Liver (tissue), 9 donors: ENCODE data around the gene OSTF1. TPM values are rescaled to one million over a fixed set of nuclear protein-coding genes. Genes with fewer than 3 reads are reported as not detected.

Experiments used
- DNase-seq: peaks from one replicate; pipeline ENCODE4 v3.0.0-alpha.2; 2017; ENCODE audit warnings: low spot score
- H3K27ac ChIP-seq, 2 donors: one replicate each; pipeline ENCODE4 v1.7.0; 2013; ENCODE audit warnings: inconsistent platforms in 2 of 2, low read length in 2 of 2, control low read depth in 1 of 2, low read depth in 1 of 2, mild to moderate bottlenecking in 1 of 2
- H3K27me3 ChIP-seq, 4 donors: one replicate each; pipeline versions ENCODE4 v1.6.1 to v1.7.0; 2013; ENCODE audit warnings: low read length in 3 of 4, inconsistent platforms in 1 of 4, mild to moderate bottlenecking in 1 of 4, moderate library complexity in 1 of 4; ENCODE audit not compliant: control insufficient read depth in 4 of 4, insufficient read depth in 4 of 4
- H3K36me3 ChIP-seq, 4 donors: one replicate each; pipeline versions ENCODE4 v1.6.1 to v1.7.0; 2013; ENCODE audit warnings: low read length in 3 of 4, mild to moderate bottlenecking in 3 of 4, low read depth in 1 of 4, moderate library complexity in 1 of 4; ENCODE audit not compliant: control insufficient read depth in 4 of 4, insufficient read depth in 3 of 4
- H3K4me1 ChIP-seq, 4 donors: one replicate each; pipeline versions ENCODE4 v1.6.1 to v1.7.0; 2013; ENCODE audit warnings: low read length in 3 of 4, mild to moderate bottlenecking in 3 of 4, moderate library complexity in 1 of 4; ENCODE audit not compliant: control insufficient read depth in 4 of 4, insufficient read depth in 4 of 4
- H3K4me3 ChIP-seq, 3 donors: one replicate each; pipeline versions ENCODE4 v1.6.1 to v1.7.0; 2013; ENCODE audit warnings: low read length in 3 of 3, control low read depth in 1 of 3, low read depth in 1 of 3, mild to moderate bottlenecking in 1 of 3
- H3K9ac ChIP-seq, 2 donors: one replicate each; pipeline ENCODE4 v1.7.0; 2013; ENCODE audit warnings: low read length in 2 of 2, mild to moderate bottlenecking in 2 of 2, moderate library complexity in 2 of 2, control low read depth in 1 of 2, low read depth in 1 of 2
- H3K9me3 ChIP-seq, 4 donors: one replicate each; pipeline versions ENCODE4 v1.6.1 to v1.7.0; 2013; ENCODE audit warnings: low read length in 3 of 4; ENCODE audit not compliant: control insufficient read depth in 4 of 4
- ATF3 ChIP-seq: IDR thresholded peaks from 2 replicates; pipeline ENCODE4 v1.6.1; 2016; ENCODE audit warnings: antibody characterized with exemption
- CTCF ChIP-seq: fragments of 150-350 bp; IDR thresholded peaks from 2 replicates; pipeline ENCODE4 v1.5.1; 2017; ENCODE audit warnings: improper control_type of control experiment, low read depth, low read length; ENCODE audit not compliant: missing input control
- EGR1 ChIP-seq, 2 donors: IDR thresholded peaks; 2 replicates each; pipeline ENCODE4 v1.6.1; 2016 to 2018; ENCODE audit warnings: antibody characterized with exemption in 2 of 2, low read depth in 2 of 2
- FOXA1 ChIP-seq: IDR thresholded peaks from 2 replicates; pipeline ENCODE4 v1.6.1; 2016; ENCODE audit warnings: antibody characterized with exemption
- FOXA2 ChIP-seq: IDR thresholded peaks from 2 replicates; pipeline ENCODE4 v1.6.1; 2016; ENCODE audit warnings: antibody characterized with exemption
- GABPA ChIP-seq, 2 donors: IDR thresholded peaks in 1 of 2; conservative IDR thresholded peaks in 1 of 2; 2 replicates each; pipeline ENCODE4 v1.6.1; 2016; ENCODE audit warnings: antibody characterized with exemption in 2 of 2, mild to moderate bottlenecking in 1 of 2, moderate library complexity in 1 of 2
- HNF4A ChIP-seq, 2 donors: conservative IDR thresholded peaks; 2 replicates each; pipeline ENCODE4 v1.6.1; 2016; ENCODE audit warnings: antibody characterized with exemption in 2 of 2, mild to moderate bottlenecking in 2 of 2
- HNF4G ChIP-seq: IDR thresholded peaks from 2 replicates; pipeline ENCODE4 v1.6.1; 2016; ENCODE audit warnings: antibody characterized with exemption
- JUND ChIP-seq, 2 donors: IDR thresholded peaks; 2 replicates each; pipeline ENCODE4 v1.6.1; 2016; ENCODE audit warnings: antibody characterized with exemption in 2 of 2
- MAX ChIP-seq: IDR thresholded peaks from 2 replicates; pipeline ENCODE4 v1.6.1; 2016; ENCODE audit warnings: antibody characterized with exemption
- NR2F2 ChIP-seq: IDR thresholded peaks from 2 replicates; pipeline ENCODE4 v1.6.1; 2016; ENCODE audit warnings: antibody characterized with exemption
- RAD21 ChIP-seq, 2 donors: IDR thresholded peaks; 2 replicates each; pipeline ENCODE4 v1.6.1; 2016; ENCODE audit warnings: antibody characterized with exemption in 2 of 2, mild to moderate bottlenecking in 2 of 2
- REST ChIP-seq: IDR thresholded peaks from 2 replicates; pipeline ENCODE4 v1.6.1; 2016; ENCODE audit warnings: antibody characterized with exemption, mild to moderate bottlenecking
- RXRA ChIP-seq, 2 donors: IDR thresholded peaks; 2 replicates each; pipeline ENCODE4 v1.6.1; 2017 to 2018; ENCODE audit warnings: antibody characterized with exemption in 2 of 2, mild to moderate bottlenecking in 1 of 2
- SP1 ChIP-seq: IDR thresholded peaks from 2 replicates; pipeline ENCODE4 v1.6.1; 2018; ENCODE audit warnings: antibody characterized with exemption, mild to moderate bottlenecking
- TAF1 ChIP-seq: conservative IDR thresholded peaks from 2 replicates; pipeline ENCODE4 v1.6.1; 2016; ENCODE audit warnings: antibody characterized with exemption, mild to moderate bottlenecking
- YY1 ChIP-seq: IDR thresholded peaks from 2 replicates; pipeline ENCODE4 v1.6.1; 2016; ENCODE audit warnings: antibody characterized with exemption, mild to moderate bottlenecking
- ZBTB33 ChIP-seq: IDR thresholded peaks from 2 replicates; pipeline ENCODE4 v1.6.1; 2016; ENCODE audit warnings: antibody characterized with exemption
- WGBS: extraction: QIAGEN DNeasy Blood & Tissue Kit; methylation state at CpG from one replicate; pipeline ENCODE4 v1.1.7; 2013; 5-methylcytosine and 5-hydroxymethylcytosine counted together
- polyA plus RNA-seq, 2 donors: library from polyadenylated mRNA; stranded (reverse) in 1 of 2; unstranded in 1 of 2; fragments of 200-250 nt in 1 of 2; fragments of >200 nt in 1 of 2; fragmentation: Nextera tagmentation in 1 of 2; extraction: Ambion mirVana in 1 of 2; gene quantifications; one replicate each; pipeline versions ENCODE4 v1.2.1 to v1.2.3, GENCODE V29; 2013 to 2015
- total RNA-seq, 2 donors: library from RNA; depleted of rRNA; stranded (reverse); fragments of >200 nt; gene quantifications; one replicate each; pipeline ENCODE4 v1.2.3, GENCODE V29; 2014
- donor health status: healthy.
- donor health status: healthy.
- donor health status: healthy.
- donor health status: healthy.
- donor health status: healthy.

The OSTF1 gene
- total and polyA plus RNA-seq, 4 donors, result 19.8 to 29.7 (median 26.9) TPM

- Histone ChIP-seq H3K27me3 (no peaks in the 10 kb centered on the region), H3K4me1 (no peaks in the 10 kb centered on the region), H3K27ac (no peak overlapping the region), H3K4me3 (no peak overlapping the region), H3K9me3 (no peaks in the 10 kb centered on the region), H3K36me3 (no peaks in the 10 kb centered on the region), H3K9ac (no peak overlapping the region)
- no peak for DNase-seq
- TF ChIP-seq RXRA (IDR thresholded peaks at IDR 0.05), result no peak
- TF ChIP-seq FOXA2, result no peak
- TF ChIP-seq YY1, result no peak
- no peak for TF ChIP-seq JUND (IDR thresholded peaks at IDR 0.05)
- TF ChIP-seq HNF4G, result no peak
- TF ChIP-seq RAD21 (IDR thresholded peaks at IDR 0.05), result no peak
- no peak for TF ChIP-seq EGR1 (IDR thresholded peaks at IDR 0.05; ENCODE audit: low read depth in 2 of 2)
- TF ChIP-seq REST, result no peak
- 89% methylated on average over 1 of the region's 1 CpG for WGBS
Measured at GRCh38 chr9:75053869-75054268, 34.4 kb upstream of the OSTF1 start.

GRCh38 chr9:75054368-75055001, 33.8 kb upstream of the OSTF1 start:
- WGBS, result 77% methylated on average over 5 of the region's 5 CpGs
- DNase-seq, result no peak
- H3K4me3 ChIP-seq, result no peak overlapping the region

GRCh38 chr9:75061169-75061568, 27.1 kb upstream of the OSTF1 start:
- WGBS, result 94% methylated on average over 2 of the region's 2 CpGs
- peaks cover 0 to 41% (median 18%) of the 10 kb centered on the region in 4 donors for H3K36me3 ChIP-seq
- H3K4me1 ChIP-seq, result no peaks in the 10 kb centered on the region
- H3K9me3 ChIP-seq, result no peaks in the 10 kb centered on the region
- TF ChIP-seq SP1 (no peak), MAX (no peak), TAF1 (no peak), HNF4A (conservative IDR thresholded peaks at IDR 0.05) (no peak), NR2F2 (no peak), CTCF (no peak), FOXA1 (no peak), RAD21 (IDR thresholded peaks at IDR 0.05) (no peak), GABPA (IDR thresholded peaks at IDR 0.05 in 1 of 2, conservative IDR thresholded peaks at IDR 0.05 in 1 of 2) (no peak), ATF3 (no peak), FOXA2 (no peak)
- H3K4me3 ChIP-seq, result no peak overlapping the region
- H3K27me3 ChIP-seq, result no peaks in the 10 kb centered on the region
- no peak for DNase-seq
- H3K9ac ChIP-seq, result no peak overlapping the region
- H3K27ac ChIP-seq, result no peak overlapping the region

More at GRCh38 chr9:75054368-75055001, 33.8 kb upstream of the OSTF1 start:
- Histone ChIP-seq H3K9me3 (no peaks in the 10 kb centered on the region), H3K36me3 (no peaks in the 10 kb centered on the region), H3K9ac (no peak overlapping the region), H3K27ac (no peak overlapping the region), H3K4me1 (no peaks in the 10 kb centered on the region), H3K27me3 (no peaks in the 10 kb centered on the region)
- TF ChIP-seq RXRA (IDR thresholded peaks at IDR 0.05), result no peak
- TF ChIP-seq ZBTB33, result no peak
- no peak for TF ChIP-seq FOXA1
- TF ChIP-seq YY1, result no peak
- TF ChIP-seq JUND (IDR thresholded peaks at IDR 0.05), result no peak
